ENCODE results near the gene LCOR.

The LCOR gene

DNA sequence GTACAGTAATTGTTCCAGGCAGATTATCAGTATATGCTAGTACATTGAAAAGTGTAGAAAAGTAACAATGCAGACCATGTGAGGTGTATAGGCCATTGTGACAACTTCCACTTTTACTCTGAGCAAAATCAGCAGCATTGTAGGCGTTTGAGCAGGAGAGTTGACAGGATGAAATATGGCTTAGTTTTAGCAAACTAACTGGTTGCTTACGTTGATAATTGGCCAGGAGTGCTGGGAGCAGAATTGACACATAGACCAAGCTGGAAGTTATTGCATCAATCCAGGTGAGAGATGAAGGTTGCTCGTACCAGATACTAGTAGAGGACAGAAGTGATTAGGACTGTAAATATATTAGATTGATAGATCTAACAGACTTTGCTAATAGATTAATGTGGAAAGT, 46.0 kb downstream of the LCOR start:
- no peak for TF ChIP-seq TEAD4 (IDR thresholded peaks at IDR 0.05)

DNA sequence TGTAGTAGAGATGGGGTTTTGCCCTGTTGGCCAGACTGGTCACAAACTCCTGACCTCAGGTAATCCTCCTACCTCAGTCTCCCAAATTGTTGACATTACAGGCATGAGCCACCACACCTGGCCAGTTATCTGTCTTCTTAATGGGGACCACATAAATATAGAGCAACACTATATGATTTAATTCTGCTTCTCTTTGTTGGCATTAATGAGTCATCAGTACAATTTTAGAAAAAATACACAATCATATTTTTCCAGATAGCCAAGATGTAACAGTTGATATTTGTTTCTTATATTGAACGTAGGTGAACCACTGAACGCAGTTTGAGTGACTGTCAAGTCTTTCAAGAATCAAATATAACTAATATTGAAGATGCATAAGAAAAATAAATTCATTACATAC, 48.5 kb downstream of the LCOR start:
- TF ChIP-seq, protein P1, sequence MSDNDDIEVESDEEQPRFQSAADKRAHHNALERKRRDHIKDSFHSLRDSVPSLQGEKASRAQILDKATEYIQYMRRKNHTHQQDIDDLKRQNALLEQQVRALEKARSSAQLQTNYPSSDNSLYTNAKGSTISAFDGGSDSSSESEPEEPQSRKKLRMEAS (IDR thresholded peaks at IDR 0.05), result no peak
- TF ChIP-seq FOXM1 (IDR thresholded peaks at IDR 0.05; ENCODE audit: borderline replicate concordance, low read depth) (no peak), NFIC (IDR thresholded peaks at IDR 0.05) (no peak), EGR1 (IDR thresholded peaks at IDR 0.05) (no peak), EP300 (IDR thresholded peaks at IDR 0.05; ENCODE audit: borderline replicate concordance) (no peak), TEAD4 (IDR thresholded peaks at IDR 0.05) (no peak), CEBPB (IDR thresholded peaks at IDR 0.05) (no peak), TAF1 (IDR thresholded peaks at IDR 0.05; ENCODE audit: low read depth) (no peak), YY1 (IDR thresholded peaks at IDR 0.05; ENCODE audit: low read depth) (no peak), ZBTB7A (IDR thresholded peaks at IDR 0.05; ENCODE audit: low read depth) (no peak), CREB1 (IDR thresholded peaks at IDR 0.05; ENCODE audit: low read depth) (no peak), TCF12 (IDR thresholded peaks at IDR 0.05; ENCODE audit: low read depth) (no peak), RAD21 (IDR thresholded peaks at IDR 0.05; ENCODE audit: low read depth) (no peak)
- TF ChIP-seq, protein P2, sequence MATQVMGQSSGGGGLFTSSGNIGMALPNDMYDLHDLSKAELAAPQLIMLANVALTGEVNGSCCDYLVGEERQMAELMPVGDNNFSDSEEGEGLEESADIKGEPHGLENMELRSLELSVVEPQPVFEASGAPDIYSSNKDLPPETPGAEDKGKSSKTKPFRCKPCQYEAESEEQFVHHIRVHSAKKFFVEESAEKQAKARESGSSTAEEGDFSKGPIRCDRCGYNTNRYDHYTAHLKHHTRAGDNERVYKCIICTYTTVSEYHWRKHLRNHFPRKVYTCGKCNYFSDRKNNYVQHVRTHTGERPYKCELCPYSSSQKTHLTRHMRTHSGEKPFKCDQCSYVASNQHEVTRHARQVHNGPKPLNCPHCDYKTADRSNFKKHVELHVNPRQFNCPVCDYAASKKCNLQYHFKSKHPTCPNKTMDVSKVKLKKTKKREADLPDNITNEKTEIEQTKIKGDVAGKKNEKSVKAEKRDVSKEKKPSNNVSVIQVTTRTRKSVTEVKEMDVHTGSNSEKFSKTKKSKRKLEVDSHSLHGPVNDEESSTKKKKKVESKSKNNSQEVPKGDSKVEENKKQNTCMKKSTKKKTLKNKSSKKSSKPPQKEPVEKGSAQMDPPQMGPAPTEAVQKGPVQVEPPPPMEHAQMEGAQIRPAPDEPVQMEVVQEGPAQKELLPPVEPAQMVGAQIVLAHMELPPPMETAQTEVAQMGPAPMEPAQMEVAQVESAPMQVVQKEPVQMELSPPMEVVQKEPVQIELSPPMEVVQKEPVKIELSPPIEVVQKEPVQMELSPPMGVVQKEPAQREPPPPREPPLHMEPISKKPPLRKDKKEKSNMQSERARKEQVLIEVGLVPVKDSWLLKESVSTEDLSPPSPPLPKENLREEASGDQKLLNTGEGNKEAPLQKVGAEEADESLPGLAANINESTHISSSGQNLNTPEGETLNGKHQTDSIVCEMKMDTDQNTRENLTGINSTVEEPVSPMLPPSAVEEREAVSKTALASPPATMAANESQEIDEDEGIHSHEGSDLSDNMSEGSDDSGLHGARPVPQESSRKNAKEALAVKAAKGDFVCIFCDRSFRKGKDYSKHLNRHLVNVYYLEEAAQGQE (IDR thresholded peaks at IDR 0.05; ENCODE audit: low read depth), result no peak
- TF ChIP-seq, protein P3, sequence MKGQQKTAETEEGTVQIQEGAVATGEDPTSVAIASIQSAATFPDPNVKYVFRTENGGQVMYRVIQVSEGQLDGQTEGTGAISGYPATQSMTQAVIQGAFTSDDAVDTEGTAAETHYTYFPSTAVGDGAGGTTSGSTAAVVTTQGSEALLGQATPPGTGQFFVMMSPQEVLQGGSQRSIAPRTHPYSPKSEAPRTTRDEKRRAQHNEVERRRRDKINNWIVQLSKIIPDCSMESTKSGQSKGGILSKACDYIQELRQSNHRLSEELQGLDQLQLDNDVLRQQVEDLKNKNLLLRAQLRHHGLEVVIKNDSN (IDR thresholded peaks at IDR 0.05), result no peak

DNA sequence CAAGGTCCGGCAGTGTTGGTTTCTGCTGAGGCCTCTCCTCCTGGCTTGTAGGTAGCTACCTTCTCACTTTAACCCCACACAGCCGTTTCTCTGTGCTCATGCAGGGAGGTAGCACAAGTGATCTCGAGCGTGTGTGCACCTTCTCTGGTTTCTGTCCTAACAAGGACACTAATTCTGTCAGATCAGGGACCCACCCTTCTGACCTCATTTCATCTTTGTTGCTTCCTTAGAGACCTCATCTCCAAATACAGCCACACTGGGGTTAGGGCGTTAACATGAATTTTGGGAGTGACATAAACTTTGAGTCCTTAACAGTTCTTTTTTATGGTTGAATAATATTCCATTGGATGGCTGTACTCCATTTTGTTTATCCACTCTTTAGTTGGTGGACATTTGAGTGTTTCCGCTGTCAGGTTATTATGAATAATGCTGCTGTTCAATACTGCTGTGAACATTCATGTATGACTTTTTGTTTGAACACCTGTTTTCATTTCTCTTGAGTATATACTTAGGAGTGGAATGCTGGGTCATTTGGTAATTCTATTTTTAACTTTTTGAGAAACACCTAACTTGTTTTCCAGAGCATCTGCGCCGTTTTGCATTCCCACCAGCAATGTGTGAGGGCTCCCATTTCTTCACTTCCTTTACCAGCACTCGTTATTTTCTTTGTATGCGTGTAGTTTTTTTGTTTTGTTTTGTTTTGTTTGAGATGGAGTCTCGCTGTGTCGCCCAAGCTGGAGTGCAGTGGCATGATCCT, 57.5 kb downstream of the LCOR start:
- TF ChIP-seq TAF1 (IDR thresholded peaks at IDR 0.05; ENCODE audit: low read depth) (no peak), EGR1 (IDR thresholded peaks at IDR 0.05) (no peak), RAD21 (IDR thresholded peaks at IDR 0.05; ENCODE audit: low read depth) (no peak), TEAD4 (IDR thresholded peaks at IDR 0.05) (no peak), CREB1 (IDR thresholded peaks at IDR 0.05; ENCODE audit: low read depth) (no peak), TCF12 (IDR thresholded peaks at IDR 0.05; ENCODE audit: low read depth) (no peak), YY1 (IDR thresholded peaks at IDR 0.05; ENCODE audit: low read depth) (no peak), ZBTB7A (IDR thresholded peaks at IDR 0.05; ENCODE audit: low read depth) (no peak), NFIC (IDR thresholded peaks at IDR 0.05) (no peak), EP300 (IDR thresholded peaks at IDR 0.05; ENCODE audit: borderline replicate concordance) (no peak), FOXM1 (IDR thresholded peaks at IDR 0.05; ENCODE audit: borderline replicate concordance, low read depth) (no peak), CEBPB (IDR thresholded peaks at IDR 0.05) (no peak)
- TF ChIP-seq, protein P1 (IDR thresholded peaks at IDR 0.05), result no peak
- TF ChIP-seq, protein P2 (IDR thresholded peaks at IDR 0.05; ENCODE audit: low read depth), result no peak
- TF ChIP-seq, protein P3 (IDR thresholded peaks at IDR 0.05), result no peak

DNA sequence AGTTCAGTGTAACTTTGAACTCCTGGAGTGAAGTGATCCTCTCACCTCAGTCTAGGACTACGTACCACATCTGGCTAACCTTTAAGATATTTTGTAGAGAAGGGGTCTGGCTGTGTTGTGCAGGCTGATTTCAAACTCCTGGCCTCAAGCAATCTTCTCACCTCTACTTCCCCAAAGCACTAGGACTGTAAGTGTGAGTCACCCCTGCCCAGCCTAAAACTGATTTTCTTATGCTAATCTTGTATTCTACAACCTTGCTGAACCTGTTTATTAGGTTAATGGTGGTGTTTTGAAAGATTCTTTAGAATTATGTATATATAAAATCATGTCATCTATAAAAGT, 58.0 kb downstream of the LCOR start:
- TF ChIP-seq CEBPB (IDR thresholded peaks at IDR 0.05) (no peak), TEAD4 (IDR thresholded peaks at IDR 0.05) (no peak), EGR1 (IDR thresholded peaks at IDR 0.05) (no peak), FOXM1 (IDR thresholded peaks at IDR 0.05; ENCODE audit: borderline replicate concordance, low read depth) (no peak), TAF1 (IDR thresholded peaks at IDR 0.05; ENCODE audit: low read depth) (no peak), EP300 (IDR thresholded peaks at IDR 0.05; ENCODE audit: borderline replicate concordance) (no peak), CREB1 (IDR thresholded peaks at IDR 0.05; ENCODE audit: low read depth) (no peak), YY1 (IDR thresholded peaks at IDR 0.05; ENCODE audit: low read depth) (no peak)
- TF ChIP-seq, protein P1 (IDR thresholded peaks at IDR 0.05), result no peak
- TF ChIP-seq, protein P2 (IDR thresholded peaks at IDR 0.05; ENCODE audit: low read depth), result no peak
